DOHH2 (cell line): ENCODE data around the gene CASZ1.

Experiments used
- CTCF ChIP-seq: fragments of 200-600 bp; sonication (generic); IDR thresholded peaks from one replicate; pipeline ENCODE4 v1.5.1; 2014; ENCODE audit warnings: antibody characterized with exemption, mild to moderate bottlenecking, low read depth, low read length; ENCODE audit not compliant: poor library complexity, severe bottlenecking
- EZH2phosphoT487 ChIP-seq: fragments of 200-600 bp; sonication (generic); IDR thresholded peaks from 2 replicates; pipeline ENCODE4 v1.6.1; 2017; ENCODE audit warnings: borderline replicate concordance, mild to moderate bottlenecking, antibody characterized with exemption, low read length, moderate library complexity, mixed read lengths

- TF ChIP-seq CTCF, result no peak
- no peak for TF ChIP-seq EZH2phosphoT487
Measured at GRCh38 chr1:10659646-10660540, 136.6 kb downstream of the CASZ1 start.
